ENCODE measurements around the gene INPP5J. TPM values are rescaled to one million over a fixed set of nuclear protein-coding genes. Genes with fewer than 3 reads are reported as not detected.

The INPP5J gene
- total and polyA plus RNA-seq, 10 of the 15 experiments (the other 5 are each of a cell fraction or from before 2014, with no cell fraction given), result 0.18 to 2.8 (median 1.5) TPM; not detected in 1

- Histone ChIP-seq H3K27ac (ENCODE audit: control insufficient read depth, insufficient read depth) (peak overlapping the region; percentile 98), H3K4me3 (peak overlapping the region; percentile 90), H2AFZ (ENCODE audit: control insufficient read depth, low read depth, low read length) (peak overlapping the region; percentile 93), H3K79me2 (ENCODE audit: control insufficient read depth, insufficient read depth, low read length) (peaks cover 11% of the 10 kb centered on the region), H3K36me3 (ENCODE audit: control insufficient read depth in 2 of 2, insufficient read depth in 2 of 2, low read length in 1 of 2) (peaks cover 0 to 6% of the 10 kb centered on the region in 2 experiments; a peak in 2 of 4 replicates), H3K4me2 (ENCODE audit: control insufficient read depth, insufficient read depth) (peak overlapping the region; percentile 75), H3K9me3 (replicated peaks; ENCODE audit: control insufficient read depth, insufficient read depth, low read length) (no peaks in the 10 kb centered on the region), H3K27me3 (replicated peaks in 1 of 2; ENCODE audit: control insufficient read depth in 2 of 2, insufficient read depth in 2 of 2, low read length in 1 of 2) (no peaks in the 10 kb centered on the region), H3K9ac (ENCODE audit: control insufficient read depth, insufficient read depth, low read length) (peak overlapping the region; percentile 93), H3K4me1 (ENCODE audit: control insufficient read depth, insufficient read depth, low read length) (peaks cover 28% of the 10 kb centered on the region), H4K20me1 (ENCODE audit: control insufficient read depth, insufficient read depth) (no peaks in the 10 kb centered on the region)
- TSS peak; percentile 68 for BruUV-seq (replicated peaks)
- intact Hi-C loops (cut with micrococcal nuclease; ENCODE audit: unreplicated experiment) (loop anchor here (5.0 to 10.0 kb wide), 5 partner anchors 113 to 450 kb away; partner anchors contain the start of genes PIK3IP1 and SLC35E4), in situ Hi-C loops (cut with MboI) (loop anchor here (5.0 kb wide), 1 partner anchor 118 kb away; the partner anchor contains the start of genes MORC2 and TUG1)
- ChIA-PET SMC1A (ENCODE audit: uncharacterized antibody, unreplicated experiment) (interaction anchor here (0.7 to 2.7 kb wide), 12 partner anchors 11 to 450 kb away, joined by 3 to 11 read pairs (median 4); partner anchors contain the start of genes MORC2 and SLC35E4), POLR2A (interaction anchor here (0.6 to 2.6 kb wide), 5 partner anchors 20 to 1247 kb away, joined by 3 to 7 read pairs (median 3); partner anchors contain the start of genes ASCC2 and TUG1), CTCF (interaction anchor here (0.5 to 7.9 kb wide), 34 partner anchors 9 to 452 kb away, joined by 3 to 59 read pairs (median 4); partner anchors contain the start of genes LIMK2, MORC2, SELENOM and TUG1), RAD21 (ENCODE audit: unreplicated experiment) (interaction anchor here (1.0 to 3.9 kb wide), 14 partner anchors 9 to 450 kb away, joined by 3 to 34 read pairs (median 6); partner anchors contain the start of genes LIMK2, MORC2, PIK3IP1 and SELENOM)
- DNase-seq (ENCODE audit: low read depth, low spot score) (peak; percentile 43), FAIRE-seq (peak; percentile 7), ATAC-seq (peak; percentile 89)
- WGBS (ENCODE audit: insufficient coverage, insufficient replicate concordance, low lambda C conversion rate, missing lambda C conversion rate), result 1% methylated on average over 56 of the region's 69 CpGs
- TF ChIP-seq HDAC2 (IDR thresholded peaks at IDR 0.05) (no peak), IKZF1 (conservative IDR thresholded peaks at IDR 0.05) (peak; percentile 81), KAT2A (conservative IDR thresholded peaks at IDR 0.05; ENCODE audit: control insufficient read depth, low read depth, low read length) (no peak), YY1 (IDR thresholded peaks at IDR 0.05; ENCODE audit: low read depth, low read length) (peak; percentile 98), LARP7 (IDR thresholded peaks at IDR 0.05) (peak; percentile 91), SUZ12 (IDR thresholded peaks at IDR 0.05; ENCODE audit: unreplicated experiment) (no peak), EGR1 (IDR thresholded peaks at IDR 0.05; ENCODE audit: borderline replicate concordance in 1 of 2, low read depth in 2 of 2, low read length in 2 of 2) (peak in 1 of 2 experiments; percentile 86; a peak in 2 of 3 replicates), MXI1 (IDR thresholded peaks at IDR 0.05; ENCODE audit: low read depth, low read length) (peak; percentile 70), POU2F2 (IDR thresholded peaks at IDR 0.05; ENCODE audit: borderline replicate concordance, low read depth, low read length) (peak; percentile 81; the same call in 2 of the 3 replicates), E4F1 (IDR thresholded peaks at IDR 0.05; ENCODE audit: borderline replicate concordance, partially characterized antibody) (no peak), BCL11A (IDR thresholded peaks at IDR 0.05; ENCODE audit: low read depth, low read length) (no peak), ZNF24 (IDR thresholded peaks at IDR 0.05) (peak; percentile 56; the same call in 1 of the 2 replicates), CTCF (IDR thresholded peaks at IDR 0.05 in 2 of 3, conservative IDR thresholded peaks at IDR 0.05 in 1 of 3; ENCODE audit: control insufficient read depth in 2 of 3, extremely low read depth in 1 of 3, insufficient read depth in 1 of 3, low read depth in 3 of 3, low read length in 3 of 3) (peak; percentile 75 to 87 (median 80)), PAX5 (IDR thresholded peaks at IDR 0.05; ENCODE audit: borderline replicate concordance, low read depth, low read length) (no peak), POLR2AphosphoS5 (IDR thresholded peaks at IDR 0.05; ENCODE audit: low read length) (peak; percentile 89), RCOR1 (conservative IDR thresholded peaks at IDR 0.05; ENCODE audit: low read depth, low read length) (peak; percentile 70; the same call in 1 of the 2 replicates), IRF5 (IDR thresholded peaks at IDR 0.05; ENCODE audit: borderline replicate concordance) (no peak)
Measured at GRCh38 chr22:31084811-31085492, 37.8 kb upstream of the INPP5J start.

Measured in GM12878 (cell line).